AG04449 (cell line): ENCODE results near the gene ENG.
A peak's percentile ranks its signal among the peaks of the same experiment; 100 is the strongest.

Experiments
- CTCF ChIA-PET: fragments of 350-600 bp; formaldehyde crosslinking; extraction: SDS; loops from one replicate; lab custom pipeline; 2021; ENCODE audit warnings: antibody characterized with exemption; lab: Yijun Ruan, JAX
- POLR2A ChIA-PET: fragments of 400-600, 350-600 bp; formaldehyde crosslinking; extraction: SDS; loops from one replicate; lab custom pipeline; 2020; ENCODE audit warnings: antibody characterized with exemption, inconsistent platforms; lab: Yijun Ruan, JAX
- DNase-seq: peaks from one replicate; pipeline ENCODE4 v3.0.0-alpha.2; 2010; ENCODE audit warnings: low read depth, low spot score
- H3K4me3 ChIP-seq: 2 replicates; pipeline ENCODE4 v1.5.1; 2011; ENCODE audit warnings: low read depth, mild to moderate bottlenecking, control low read depth, low read length
- CTCF ChIP-seq: IDR thresholded peaks from one replicate; pipeline ENCODE4 v1.5.1; 2011; ENCODE audit warnings: mild to moderate bottlenecking, moderate library complexity, low read length, control low read depth, inconsistent platforms; ENCODE audit not compliant: insufficient read depth; ENCODE audit errors: missing control alignments

ENG gene

GRCh38 chr9:127855522-127855921, 1.1 kb upstream of the ENG start:
- no peak overlapping the region for H3K4me3 ChIP-seq
- DNase-seq: no peak
- no peak for TF ChIP-seq CTCF
- ChIA-PET POLR2A (interaction anchor here (1.0 to 1.2 kb wide), 2 partner anchors 19 to 53 kb away, joined by 3 read pairs; partner anchors contain the start of gene FPGS), CTCF (interaction anchor here (0.7 to 10.3 kb wide), 8 partner anchors 11 to 215 kb away, joined by 3 to 128 read pairs (median 4); partner anchors contain the start of gene TOR2A)

- no peak for TF ChIP-seq CTCF
Measured at GRCh38 chr9:127854960-127855359, 502 bp upstream of the ENG start.

GRCh38 chr9:127853312-127854183, 910 bp downstream of the ENG start:
- no peak for TF ChIP-seq CTCF
- H3K4me3 ChIP-seq: peak overlapping the region; percentile 68
- POLR2A ChIA-PET: interaction anchor here (2.1 to 2.5 kb wide), 2 partner anchors 16 to 18 kb away, joined by 5 to 12 read pairs; no protein-coding TSS in a partner anchor
- no peak for DNase-seq
- CTCF ChIA-PET: interaction anchor here (0.8 to 10.3 kb wide), 15 partner anchors 9 to 119 kb away, joined by 3 to 128 read pairs (median 4); partner anchors contain the start of gene TOR2A

More at GRCh38 chr9:127854960-127855359, 502 bp upstream of the ENG start:
- ChIA-PET CTCF (interaction anchor here (0.7 to 10.3 kb wide), 10 partner anchors 9 to 214 kb away, joined by 3 to 128 read pairs (median 4); partner anchors contain the start of gene TOR2A), POLR2A (interaction anchor here (1.0 to 2.5 kb wide), 4 partner anchors 17 to 53 kb away, joined by 3 to 12 read pairs (median 4); partner anchors contain the start of gene FPGS)
- DNase-seq: no peak
- no peak overlapping the region for H3K4me3 ChIP-seq

GRCh38 chr9:127852829-127853228, 1.6 kb downstream of the ENG start:
- DNase-seq: no peak
- ChIA-PET CTCF (interaction anchor here (0.8 to 10.3 kb wide), 9 partner anchors 8 to 118 kb away, joined by 3 to 128 read pairs (median 4); partner anchors contain the start of gene TOR2A), POLR2A (interaction anchor here (2.1 to 2.5 kb wide), 2 partner anchors 15 to 17 kb away, joined by 5 to 12 read pairs; no protein-coding TSS in a partner anchor)
- TF ChIP-seq CTCF: no peak
- H3K4me3 ChIP-seq: peak overlapping the region; percentile 68

- CTCF ChIA-PET: no interaction called here
- POLR2A ChIA-PET: no interaction called here
- H3K4me3 ChIP-seq: no peak overlapping the region
- DNase-seq: no peak
- no peak for TF ChIP-seq CTCF
Measured at GRCh38 chr9:127850286-127850830, 4.1 kb downstream of the ENG start.
